Measurements from ENCODE around the gene ARF1. TPM values are rescaled to one million over a fixed set of nuclear protein-coding genes. Genes with fewer than 3 reads are reported as not detected.

ARF1 gene
- total and polyA plus RNA-seq, 5 donors = 299 to 395 (median 350) TPM

GRCh38 chr1:228090613-228091081 is 8.1 kb downstream of the ARF1 start:
- no peaks in the 10 kb centered on the region for H3K27me3 ChIP-seq (ENCODE audit: control insufficient read depth, insufficient read depth)
- peaks cover 48% of the 10 kb centered on the region for H3K4me1 ChIP-seq (ENCODE audit: control insufficient read depth, insufficient read depth, low read length)
- peak in 1 of 2 donors; percentile 7 for ATAC-seq
- DNase-seq = peak in 2 of 3 donors; percentile 15 to 25
- intact Hi-C loops (cut with DNase I) = no loop called here
- no peak overlapping the region for H3K27ac ChIP-seq (ENCODE audit: low read length)
- no peak overlapping the region for H3K4me3 ChIP-seq (ENCODE audit: low read length)
- WGBS = 24% methylated on average over 2 of the region's 2 CpGs
- no peaks in the 10 kb centered on the region for H3K9me3 ChIP-seq (ENCODE audit: control insufficient read depth, low read length)

GRCh38 chr1:228091084-228091483 is 8.6 kb downstream of the ARF1 start:
- ATAC-seq (no peak), DNase-seq (no peak)
- H3K27me3 ChIP-seq (ENCODE audit: control insufficient read depth, insufficient read depth) = no peaks in the 10 kb centered on the region
- H3K9me3 ChIP-seq (ENCODE audit: control insufficient read depth, low read length) = no peaks in the 10 kb centered on the region
- no peak overlapping the region for H3K4me3 ChIP-seq (ENCODE audit: low read length)
- intact Hi-C loops (cut with DNase I) = no loop called here
- H3K4me1 ChIP-seq (ENCODE audit: control insufficient read depth, insufficient read depth, low read length) = peaks cover 47% of the 10 kb centered on the region
- H3K27ac ChIP-seq (ENCODE audit: low read length) = no peak overlapping the region
- WGBS = 54% methylated on average over 4 of the region's 4 CpGs

- H3K4me1 ChIP-seq (ENCODE audit: control insufficient read depth, insufficient read depth, low read length) = peaks cover 41% of the 10 kb centered on the region
- no peak overlapping the region for H3K4me3 ChIP-seq (ENCODE audit: low read length)
- H3K9me3 ChIP-seq (ENCODE audit: control insufficient read depth, low read length) = no peaks in the 10 kb centered on the region
- ATAC-seq = no peak
- H3K27ac ChIP-seq (ENCODE audit: low read length) = no peak overlapping the region
- WGBS = 88% methylated on average over 11 of the region's 11 CpGs
- no peaks in the 10 kb centered on the region for H3K27me3 ChIP-seq (ENCODE audit: control insufficient read depth, insufficient read depth)
- peak in 1 of 3 donors; percentile 21 for DNase-seq
- intact Hi-C loops (cut with DNase I) = no loop called here
These were observed 10.0 kb downstream of the ARF1 start for GRCh38 chr1:228092342-228093049.

GRCh38 chr1:228093050-228093906 is 10.8 kb downstream of the ARF1 start:
- Histone ChIP-seq H3K4me1 (ENCODE audit: control insufficient read depth, insufficient read depth, low read length) (peaks cover 33% of the 10 kb centered on the region), H3K4me3 (ENCODE audit: low read length) (no peak overlapping the region), H3K27ac (ENCODE audit: low read length) (no peak overlapping the region), H3K9me3 (ENCODE audit: control insufficient read depth, low read length) (no peaks in the 10 kb centered on the region), H3K27me3 (ENCODE audit: control insufficient read depth, insufficient read depth) (no peaks in the 10 kb centered on the region)
- peak in 1 of 3 donors; percentile 19 for DNase-seq
- WGBS = 94% methylated on average over 20 of the region's 20 CpGs
- ATAC-seq = no peak
- intact Hi-C loops (cut with DNase I) = no loop called here

- 88% methylated on average over 13 of the region's 13 CpGs for WGBS
- DNase-seq = no peak
These were observed 12.0 kb downstream of the ARF1 start for GRCh38 chr1:228094432-228095016.

GRCh38 chr1:228095161-228095560 is 12.7 kb downstream of the ARF1 start:
- 98% methylated on average over 4 of the region's 4 CpGs for WGBS
- intact Hi-C loops (cut with DNase I) = no loop called here
- Histone ChIP-seq H3K9me3 (ENCODE audit: control insufficient read depth, low read length) (no peaks in the 10 kb centered on the region), H3K4me3 (ENCODE audit: low read length) (no peak overlapping the region), H3K27ac (ENCODE audit: low read length) (no peak overlapping the region), H3K4me1 (ENCODE audit: control insufficient read depth, insufficient read depth, low read length) (peaks cover 17% of the 10 kb centered on the region), H3K27me3 (ENCODE audit: control insufficient read depth, insufficient read depth) (no peaks in the 10 kb centered on the region)
- ATAC-seq (no peak), DNase-seq (no peak)

More at GRCh38 chr1:228094432-228095016, 12.0 kb downstream of the ARF1 start:
- Histone ChIP-seq H3K9me3 (ENCODE audit: control insufficient read depth, low read length) (no peaks in the 10 kb centered on the region), H3K4me1 (ENCODE audit: control insufficient read depth, insufficient read depth, low read length) (peaks cover 24% of the 10 kb centered on the region), H3K4me3 (ENCODE audit: low read length) (no peak overlapping the region), H3K27ac (ENCODE audit: low read length) (no peak overlapping the region), H3K27me3 (ENCODE audit: control insufficient read depth, insufficient read depth) (no peaks in the 10 kb centered on the region)
- intact Hi-C loops (cut with DNase I) = no loop called here
- ATAC-seq = no peak

GRCh38 chr1:228095938-228096337 is 13.4 kb downstream of the ARF1 start:
- no peak for DNase-seq
- H3K4me1 ChIP-seq (ENCODE audit: control insufficient read depth, insufficient read depth, low read length) = peaks cover 10% of the 10 kb centered on the region
- ATAC-seq = no peak
- 92% methylated on average over 8 of the region's 8 CpGs for WGBS
- H3K27me3 ChIP-seq (ENCODE audit: control insufficient read depth, insufficient read depth) = no peaks in the 10 kb centered on the region
- no peak overlapping the region for H3K4me3 ChIP-seq (ENCODE audit: low read length)
- intact Hi-C loops (cut with DNase I) = no loop called here
- H3K27ac ChIP-seq (ENCODE audit: low read length) = no peak overlapping the region
- no peaks in the 10 kb centered on the region for H3K9me3 ChIP-seq (ENCODE audit: control insufficient read depth, low read length)

GRCh38 chr1:228096416-228097332 is 14.2 kb downstream of the ARF1 start:
- no peaks in the 10 kb centered on the region for H3K9me3 ChIP-seq (ENCODE audit: control insufficient read depth, low read length)
- DNase-seq (peak in 2 of 3 donors; percentile 16 to 19), ATAC-seq (peak in 1 of 2 donors; percentile 3)
- no peaks in the 10 kb centered on the region for H3K27me3 ChIP-seq (ENCODE audit: control insufficient read depth, insufficient read depth)
- peaks cover 6% of the 10 kb centered on the region for H3K4me1 ChIP-seq (ENCODE audit: control insufficient read depth, insufficient read depth, low read length)
- 95% methylated on average over 13 of the region's 13 CpGs for WGBS
- H3K4me3 ChIP-seq (ENCODE audit: low read length) = no peak overlapping the region
- no peak overlapping the region for H3K27ac ChIP-seq (ENCODE audit: low read length)
- intact Hi-C loops (cut with DNase I) = no loop called here

GRCh38 chr1:228097333-228098081 is 15.0 kb downstream of the ARF1 start:
- ATAC-seq (no peak), DNase-seq (peak in 1 of 3 donors; percentile 10)
- H3K9me3 ChIP-seq (ENCODE audit: control insufficient read depth, low read length) = no peaks in the 10 kb centered on the region
- no peak overlapping the region for H3K4me3 ChIP-seq (ENCODE audit: low read length)
- H3K4me1 ChIP-seq (ENCODE audit: control insufficient read depth, insufficient read depth, low read length) = peaks cover 3% of the 10 kb centered on the region
- no peaks in the 10 kb centered on the region for H3K27me3 ChIP-seq (ENCODE audit: control insufficient read depth, insufficient read depth)
- no peak overlapping the region for H3K27ac ChIP-seq (ENCODE audit: low read length)
- WGBS = 87% methylated on average over 34 of the region's 34 CpGs
- intact Hi-C loops (cut with DNase I) = no loop called here
